Left lobe of liver (tissue), 2 donors: ENCODE measurements around the gene TNIP1. TPM values are rescaled to one million over a fixed set of nuclear protein-coding genes. Genes with fewer than 3 reads are reported as not detected.
A peak's percentile ranks its signal among the peaks of the same experiment; 100 is the strongest.

Experiments used
- ATAC-seq: fragments of 200-7000 bp; cut with Tn5 transposase; one replicate; pipeline ENCODE4 v1.9.1; 2020; ENCODE audit warnings: mild to moderate bottlenecking, moderate library complexity
- DNase-seq: peaks from one replicate; pipeline ENCODE4 v3.0.0-alpha.2; 2020; ENCODE audit warnings: low spot score
- total RNA-seq: library from RNA; stranded (reverse); gene quantifications from one replicate; pipeline ENCODE4 v1.2.1, GENCODE V29; 2021
- donor health status: DM: no; HTN: no; CAD: no; lungs with moderate emphysema.
- donor health status: DM: no; HTN: yes; CAD: no.

TNIP1 gene
- total RNA-seq, 1 donor from 2014 or later, result 74.5 TPM

DNA sequence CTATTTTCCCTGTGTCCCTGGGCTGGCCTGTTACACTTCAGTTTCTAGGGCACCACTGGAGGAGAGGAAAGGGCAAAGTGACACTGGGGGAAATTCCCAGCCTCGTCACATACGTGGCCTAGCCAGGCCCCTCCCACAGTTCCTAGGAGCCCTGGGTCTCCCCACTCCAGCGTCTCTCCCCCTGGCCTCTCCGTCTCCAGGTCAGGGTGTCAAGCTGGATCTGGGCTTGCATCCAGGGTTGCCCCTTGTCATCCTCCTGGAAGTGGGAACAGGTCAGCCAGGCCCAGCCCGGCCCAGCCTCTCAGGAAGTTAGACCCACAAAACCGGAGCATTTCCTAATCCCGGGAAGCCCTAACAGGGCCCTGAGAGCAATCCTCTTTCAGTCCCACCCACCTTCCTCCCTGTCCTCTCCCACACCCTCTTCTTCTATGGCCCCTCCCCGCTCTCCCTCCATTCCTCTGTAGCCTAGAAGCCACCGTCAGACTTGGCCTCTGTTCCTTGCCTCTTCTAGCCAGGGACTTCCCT is 4.7 kb upstream of the TNIP1 start:
- DNase-seq (no peak), ATAC-seq (peak; percentile 60)

DNA sequence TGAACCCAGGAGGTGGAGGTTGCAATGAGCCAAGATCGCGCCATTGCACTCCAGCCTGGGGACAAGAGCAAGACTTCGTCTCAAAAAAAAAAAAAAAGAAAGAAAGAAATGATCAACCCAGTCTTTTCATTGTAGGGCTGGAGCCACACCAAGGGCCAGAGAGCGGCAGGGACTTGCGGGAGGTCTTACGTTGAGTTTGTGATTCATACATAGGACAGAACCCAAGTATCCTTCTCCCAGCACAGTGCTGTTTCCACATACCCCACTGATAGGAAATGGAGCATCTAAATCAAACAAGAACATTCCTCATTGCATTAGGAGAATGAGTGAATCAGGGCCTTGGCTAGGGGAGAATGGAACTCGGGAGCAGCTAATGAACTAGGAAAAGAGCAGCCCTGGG is 3.5 kb upstream of the TNIP1 start:
- DNase-seq, result no peak
- ATAC-seq, result no peak

DNA sequence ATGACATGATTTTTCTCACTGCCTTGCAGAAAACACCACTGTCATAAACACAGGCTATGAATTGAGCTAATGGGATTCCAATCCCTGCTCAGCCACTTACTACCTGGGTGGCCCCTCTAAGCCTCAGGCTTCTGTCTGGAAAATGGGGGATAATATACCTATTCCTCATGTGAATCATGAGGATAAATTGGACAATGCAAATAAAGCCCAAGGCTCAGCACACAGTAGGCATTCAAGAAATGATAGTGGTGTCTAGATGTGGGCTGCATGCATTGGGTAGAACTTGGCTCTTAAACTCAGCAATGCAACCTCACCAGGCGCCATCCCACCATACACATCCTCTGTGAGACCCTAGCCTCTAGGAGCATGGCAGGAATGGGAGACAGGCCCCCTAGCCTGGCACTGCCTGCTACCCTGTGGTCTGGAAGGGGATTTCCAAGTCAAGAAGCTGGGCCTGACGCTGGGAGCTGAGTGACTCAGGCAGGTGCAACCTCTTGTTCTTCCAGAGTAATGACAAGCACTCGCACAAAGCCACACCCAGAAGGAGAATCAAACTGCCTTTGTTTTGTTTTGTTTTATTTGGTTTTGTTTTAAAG is 2.3 kb upstream of the TNIP1 start:
- no peak for ATAC-seq
- no peak for DNase-seq

DNA sequence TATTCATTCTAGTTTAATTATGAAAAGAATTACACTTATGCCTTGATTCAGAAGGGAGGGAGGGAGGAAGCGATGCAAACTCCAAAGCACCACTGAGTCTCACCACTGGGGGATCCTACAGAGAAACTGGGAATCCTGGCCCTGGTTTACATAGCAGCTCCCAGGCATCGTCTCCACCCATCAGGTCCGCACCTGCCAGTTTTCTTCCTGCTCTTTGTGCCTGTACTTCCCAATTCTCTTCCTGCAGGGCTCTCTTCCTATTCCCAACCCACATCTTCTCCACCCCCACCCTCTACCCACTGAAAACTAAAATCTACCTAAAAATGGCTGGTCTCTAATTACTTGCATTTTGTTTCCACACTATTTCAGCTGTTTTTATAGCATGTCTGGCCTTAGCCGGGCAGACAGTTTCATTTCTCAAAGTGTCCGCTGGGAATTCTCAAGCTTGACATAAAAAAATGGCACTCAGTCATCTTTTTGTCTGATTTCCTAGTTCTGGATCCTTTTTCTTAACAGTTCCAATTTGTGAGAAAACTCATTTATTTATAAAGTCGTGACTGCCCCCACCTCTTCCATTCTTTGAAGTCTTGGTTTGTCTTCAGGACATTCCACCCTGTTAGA is 1.6 kb upstream of the TNIP1 start:
- DNase-seq (no peak), ATAC-seq (no peak)

DNA sequence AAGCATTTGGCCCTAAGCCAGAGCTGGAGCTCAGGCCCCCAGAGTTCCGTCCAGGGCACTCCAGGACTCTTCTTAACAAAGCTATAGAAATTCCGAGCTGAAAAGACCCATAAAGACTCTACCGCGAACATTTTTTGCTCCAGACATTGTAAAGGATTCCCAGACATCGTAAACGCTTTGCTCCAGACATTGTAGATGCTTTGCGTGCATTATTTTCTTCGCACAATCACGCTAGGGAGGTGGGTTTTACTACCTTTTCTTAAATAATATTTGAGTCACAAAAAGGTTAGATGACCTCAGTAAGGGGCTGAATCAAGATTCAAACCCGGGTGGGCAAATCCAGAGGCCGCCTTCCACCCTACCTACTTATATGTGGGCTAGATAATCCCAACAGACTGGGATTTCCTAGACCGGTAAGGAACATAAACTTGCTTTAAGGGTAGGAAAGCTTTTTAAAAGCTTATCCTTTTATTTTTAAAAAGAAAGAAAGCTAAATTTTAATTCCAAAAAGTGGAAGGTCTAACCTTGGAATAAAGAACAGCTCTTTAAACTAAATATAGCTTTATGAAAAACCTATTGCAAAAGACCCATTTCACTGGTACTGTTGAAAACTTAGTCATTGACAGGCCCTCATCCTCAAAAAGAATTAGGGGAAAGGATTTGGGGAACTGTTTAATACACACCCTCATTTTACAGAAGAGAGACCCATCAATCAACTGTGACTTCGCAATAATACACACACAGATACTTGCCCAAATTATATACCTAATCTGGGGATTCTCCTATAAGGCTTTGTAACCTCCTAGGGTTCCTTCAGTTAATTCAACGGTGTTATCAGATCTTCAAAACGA is 822 bp upstream of the TNIP1 start:
- ATAC-seq (no peak), DNase-seq (no peak)

DNA sequence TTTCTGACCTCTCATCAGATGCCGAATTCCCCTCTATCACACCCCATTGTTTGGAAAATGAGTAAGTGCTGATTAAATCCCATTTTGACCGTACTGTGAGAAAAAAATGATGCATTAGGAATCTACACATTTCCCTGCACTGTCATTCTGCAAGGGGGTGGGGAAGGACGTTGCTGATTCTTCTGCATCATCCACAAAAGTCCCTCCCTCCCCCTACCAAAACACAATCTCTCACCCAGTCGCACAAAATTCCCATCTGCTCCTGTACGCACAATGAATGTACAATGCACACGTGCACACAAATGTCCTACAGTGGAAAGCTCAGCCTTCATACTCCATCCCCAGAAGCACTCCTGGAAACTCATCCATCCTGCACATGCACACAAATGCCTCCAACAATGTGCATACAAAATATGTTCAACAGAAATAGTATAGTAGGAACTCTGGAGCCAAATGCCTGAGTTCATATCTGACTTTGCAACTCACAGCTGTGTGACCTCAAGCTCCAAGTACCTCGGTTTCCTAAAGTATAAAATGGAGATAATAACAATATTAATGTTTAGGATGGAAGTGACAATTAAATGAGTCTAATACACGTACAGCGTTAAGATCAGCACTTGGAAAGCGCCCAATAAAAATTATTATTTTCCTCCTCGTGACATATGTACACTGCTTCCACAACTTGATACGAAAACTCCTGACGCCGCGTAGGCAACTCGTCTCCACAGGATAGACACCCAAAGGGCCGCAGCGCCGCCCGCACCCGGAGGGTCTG is 809 bp downstream of the TNIP1 start:
- DNase-seq, result no peak
- no peak for ATAC-seq

DNA sequence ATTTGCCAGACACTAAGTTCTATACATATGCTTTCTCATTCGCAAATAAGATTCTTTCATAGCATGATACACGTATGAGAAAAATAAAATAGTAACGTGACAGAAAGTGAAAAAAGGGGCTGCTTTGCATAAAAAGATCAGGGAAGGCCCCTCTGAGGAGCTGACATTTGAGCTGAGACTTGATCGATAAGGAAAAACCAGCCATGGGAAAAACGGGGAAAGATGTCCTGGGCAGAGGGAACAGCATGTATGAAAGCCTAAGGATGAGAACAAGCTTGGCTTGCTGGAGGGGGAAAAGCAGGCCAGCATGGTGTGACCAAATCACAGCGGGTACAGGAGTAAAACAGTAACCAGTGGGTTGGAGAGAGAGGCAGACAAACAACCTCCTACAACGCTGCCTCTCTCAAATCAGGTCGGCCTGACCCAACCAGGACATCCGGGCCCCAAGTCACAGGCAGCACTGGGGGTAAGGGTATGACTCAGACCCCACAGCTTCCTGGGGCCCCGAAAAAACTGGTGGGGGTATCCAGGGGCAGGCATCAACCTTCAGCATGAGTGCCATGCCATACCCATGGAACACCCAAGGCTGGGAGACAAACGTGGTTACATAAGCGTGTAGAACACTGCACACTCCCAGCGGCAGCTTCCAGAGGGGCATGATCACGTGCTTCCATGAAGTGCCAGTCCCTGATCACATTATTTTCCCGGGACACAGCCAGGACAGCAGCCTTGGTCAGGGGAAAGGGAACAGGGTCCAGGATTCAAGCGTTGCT is 2.2 kb downstream of the TNIP1 start:
- peak; percentile 56 for ATAC-seq
- peak; percentile 86 for DNase-seq

DNA sequence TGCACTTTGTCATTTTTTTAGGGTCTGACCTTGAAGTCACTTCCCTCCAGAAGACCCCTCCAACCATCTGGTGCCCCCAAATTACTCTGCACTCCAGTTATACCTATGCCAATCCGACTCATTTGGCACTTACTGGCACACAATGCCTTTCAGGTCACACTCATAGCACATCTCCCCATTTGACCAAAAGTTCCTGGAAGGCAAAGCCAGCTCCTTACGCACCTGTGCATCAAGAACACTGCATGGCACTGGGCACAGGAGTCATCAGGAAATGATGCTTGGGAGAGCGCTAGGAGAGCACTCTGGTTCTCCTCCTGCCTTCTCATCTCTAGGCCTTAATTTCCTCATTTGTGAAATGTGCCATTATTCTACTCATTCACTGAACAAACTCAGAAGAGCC is 2.9 kb downstream of the TNIP1 start:
- no peak for ATAC-seq
- DNase-seq, result no peak

DNA sequence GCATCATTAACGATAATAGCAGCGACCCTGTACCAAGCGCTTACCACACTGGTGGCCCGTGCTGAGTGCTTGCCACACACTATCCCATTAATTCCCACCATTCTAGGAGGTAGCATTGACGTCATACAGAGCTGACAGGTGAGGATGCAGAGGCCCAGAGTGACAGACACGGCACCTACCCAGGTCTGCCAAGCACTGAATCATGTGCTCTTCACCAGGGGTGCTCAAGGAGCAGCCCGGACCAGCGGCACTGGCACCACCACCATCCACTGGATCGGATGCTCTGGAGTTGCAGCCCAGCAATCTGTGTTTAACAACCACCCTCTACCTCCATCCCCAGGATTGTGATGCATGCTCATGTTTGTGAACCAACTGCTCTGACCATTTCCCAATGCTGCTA is 3.4 kb downstream of the TNIP1 start:
- ATAC-seq (no peak), DNase-seq (no peak)

DNA sequence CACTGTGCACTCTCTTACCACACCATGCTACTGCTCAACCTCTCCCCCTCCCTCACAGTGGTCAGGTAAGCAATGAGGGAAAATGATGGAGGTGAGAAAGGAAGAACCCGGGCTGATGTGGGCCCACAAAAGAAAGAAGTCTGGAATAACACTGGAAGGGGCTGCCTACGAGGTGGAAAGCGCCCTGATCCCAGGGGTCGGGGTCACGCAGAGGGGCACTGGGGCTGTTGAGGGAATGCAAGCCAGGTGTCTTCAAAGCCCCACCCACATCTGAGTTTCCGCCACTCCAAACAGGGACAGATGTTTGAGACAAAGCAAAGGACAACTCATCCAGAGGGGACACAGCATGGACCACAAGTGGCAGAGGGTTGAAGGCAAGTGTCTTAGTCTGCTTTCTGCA is 4.2 kb downstream of the TNIP1 start:
- DNase-seq, result no peak
- ATAC-seq, result no peak

DNA sequence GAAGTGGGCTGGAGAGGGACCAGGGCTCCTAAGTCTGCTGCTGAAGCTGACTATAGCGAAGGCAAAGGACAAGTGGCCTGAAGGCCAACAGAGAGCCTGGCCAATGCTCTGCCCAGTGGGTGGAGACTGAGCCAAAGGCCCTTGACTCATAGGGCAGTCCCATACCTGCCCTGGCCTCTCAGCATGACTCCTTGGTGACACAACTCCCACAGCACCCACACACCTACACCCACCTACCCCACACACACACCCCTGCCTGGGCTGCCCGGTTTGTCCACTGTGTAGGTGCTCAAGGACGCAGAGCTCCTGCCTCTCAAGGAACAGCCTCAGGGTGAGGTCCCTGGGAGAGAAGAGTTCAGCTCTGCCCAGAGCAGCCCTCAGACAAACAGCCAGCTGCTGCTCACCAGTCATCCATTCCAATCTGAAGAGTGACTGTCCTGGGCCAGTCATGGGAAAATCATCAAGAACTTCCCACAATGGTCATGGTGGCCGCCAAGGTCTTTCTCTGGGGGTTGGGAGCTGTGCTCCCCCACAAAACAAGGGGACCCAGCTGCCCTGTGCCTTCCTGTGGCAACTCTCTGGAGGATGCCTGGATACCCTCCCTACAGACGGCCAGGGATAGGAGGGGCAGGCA is 5.0 kb downstream of the TNIP1 start:
- DNase-seq (peak; percentile 85), ATAC-seq (peak; percentile 80)

DNA sequence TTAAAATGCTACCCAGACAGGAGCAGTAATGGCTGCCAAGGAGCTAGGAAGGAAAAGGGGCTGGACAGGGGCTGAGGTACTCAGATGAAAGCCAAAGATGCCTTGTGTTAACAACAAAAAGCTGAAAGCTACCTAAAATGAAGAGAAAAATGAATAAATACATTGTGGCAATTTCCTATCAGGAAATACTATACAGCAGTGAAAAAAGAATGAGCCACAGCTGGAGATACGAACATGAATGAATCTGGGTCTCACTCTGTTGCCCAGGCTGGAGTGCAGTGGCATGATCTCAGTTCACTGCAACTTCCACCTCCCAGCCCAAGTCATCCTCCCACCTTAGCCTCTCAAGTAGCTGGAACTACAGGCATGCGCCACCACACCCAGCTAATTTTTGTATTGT is 6.3 kb downstream of the TNIP1 start:
- DNase-seq (no peak), ATAC-seq (no peak)

DNA sequence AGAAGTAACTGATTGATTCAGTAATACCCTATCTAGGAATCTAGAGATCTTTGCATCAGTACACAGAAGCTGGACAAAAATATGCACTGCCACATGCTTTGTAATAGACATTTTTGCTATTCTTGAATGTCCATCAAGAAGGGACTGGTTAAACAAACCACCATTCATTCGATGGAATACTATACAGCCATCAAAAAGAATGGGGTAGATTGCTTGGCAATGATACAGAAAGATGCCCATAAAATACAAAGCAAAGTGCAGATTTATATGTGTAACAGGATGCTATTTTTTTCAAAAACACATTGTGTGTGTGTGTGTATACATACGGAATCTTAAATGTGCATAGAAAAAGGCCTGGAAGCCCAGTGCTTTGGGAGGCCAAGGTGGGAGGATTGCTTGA is 7.6 kb downstream of the TNIP1 start:
- ATAC-seq (no peak), DNase-seq (no peak)

DNA sequence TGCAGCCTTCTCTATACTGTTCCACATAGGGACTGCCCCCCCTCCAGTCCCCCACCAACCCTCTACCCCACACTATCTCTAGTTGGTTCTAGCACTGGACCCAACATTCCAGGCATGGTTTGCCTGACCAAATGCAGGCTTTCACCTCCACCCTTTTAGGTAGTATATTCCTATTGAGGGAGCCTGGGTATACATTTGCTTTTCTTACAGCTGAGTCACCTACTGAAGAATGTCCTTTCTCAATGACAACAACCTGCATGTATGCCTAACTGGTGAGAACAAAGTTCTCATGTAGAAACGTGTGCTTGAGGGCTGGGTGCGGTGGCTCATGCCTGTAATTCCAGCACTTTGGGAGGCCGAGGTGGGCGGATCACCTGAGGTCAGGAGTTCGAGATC is 8.2 kb downstream of the TNIP1 start:
- DNase-seq, result no peak
- no peak for ATAC-seq

DNA sequence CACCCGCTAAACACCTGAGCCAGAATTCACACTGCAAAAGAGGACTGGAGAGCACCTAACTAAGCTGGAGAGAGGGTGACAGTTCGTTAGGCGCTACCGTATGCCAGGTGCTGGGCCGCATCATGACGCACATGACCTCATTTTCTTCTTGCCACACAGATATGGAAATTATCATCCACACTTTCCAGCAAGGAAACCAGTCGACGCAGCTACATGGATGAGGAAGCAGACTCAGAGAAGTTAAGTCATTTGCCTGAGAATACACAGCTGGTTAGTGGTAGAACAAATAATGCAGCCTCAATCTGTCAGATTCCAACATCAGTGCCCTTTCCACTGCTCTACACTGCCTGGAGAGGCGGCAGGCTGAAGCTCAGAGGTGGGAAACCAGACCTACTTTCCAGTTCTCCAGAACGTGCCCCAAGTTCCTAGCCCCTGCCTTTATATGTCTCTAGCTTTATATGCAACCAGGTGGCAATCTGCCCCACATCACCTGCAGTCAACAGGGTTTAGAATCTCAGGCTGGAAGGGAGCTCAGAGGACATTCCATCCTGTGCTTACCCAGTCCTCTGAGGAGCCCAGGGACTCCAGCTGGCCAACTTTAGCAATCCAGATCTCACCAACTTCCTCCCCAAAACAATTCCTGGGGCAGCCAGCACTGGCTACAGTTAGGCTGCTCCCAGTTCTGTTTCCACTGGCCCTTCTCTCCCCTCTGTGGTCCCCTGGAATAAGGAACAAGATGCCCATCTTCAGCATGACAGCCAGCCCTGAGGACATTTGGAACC is 8.8 kb downstream of the TNIP1 start:
- ATAC-seq (no peak), DNase-seq (no peak)

DNA sequence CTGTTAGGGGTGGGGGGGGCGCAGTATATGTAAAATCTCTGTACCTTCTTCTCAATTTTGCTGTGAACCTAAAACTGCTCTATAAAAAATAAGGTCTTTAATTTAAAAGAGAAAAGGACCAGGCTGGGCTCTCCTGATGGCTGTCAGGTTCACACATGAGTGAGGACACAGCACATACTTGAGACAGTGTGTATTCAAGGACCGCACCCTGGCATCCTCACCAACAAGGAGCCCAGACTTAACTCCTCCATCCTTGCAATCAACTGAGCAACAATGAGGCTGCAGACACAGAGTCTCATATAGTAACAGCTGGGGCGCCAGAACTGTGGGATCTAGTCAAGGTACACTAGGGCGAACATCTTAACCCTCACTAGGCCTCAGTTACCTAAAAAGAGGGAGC is 9.8 kb downstream of the TNIP1 start:
- no peak for DNase-seq
- ATAC-seq, result no peak

DNA sequence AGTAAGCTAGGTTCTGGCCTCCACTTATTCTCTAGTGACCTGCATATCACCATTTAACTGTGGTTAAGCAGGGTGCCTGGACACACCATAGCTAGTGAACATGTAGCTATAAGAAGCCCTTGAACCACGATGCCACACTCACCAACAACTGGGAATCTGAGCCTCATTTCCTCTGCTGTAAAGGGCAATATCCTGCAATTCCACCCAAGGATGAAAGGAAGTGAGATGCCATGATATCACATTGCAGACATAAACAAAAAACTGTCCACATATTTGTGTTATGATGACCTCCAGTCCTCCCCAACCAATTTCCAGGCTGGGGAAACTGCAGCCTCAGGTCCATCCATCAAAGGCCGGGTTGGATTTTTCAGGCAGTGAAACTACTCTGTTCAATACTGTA is 10.4 kb downstream of the TNIP1 start:
- ATAC-seq, result no peak
- DNase-seq, result no peak

DNA sequence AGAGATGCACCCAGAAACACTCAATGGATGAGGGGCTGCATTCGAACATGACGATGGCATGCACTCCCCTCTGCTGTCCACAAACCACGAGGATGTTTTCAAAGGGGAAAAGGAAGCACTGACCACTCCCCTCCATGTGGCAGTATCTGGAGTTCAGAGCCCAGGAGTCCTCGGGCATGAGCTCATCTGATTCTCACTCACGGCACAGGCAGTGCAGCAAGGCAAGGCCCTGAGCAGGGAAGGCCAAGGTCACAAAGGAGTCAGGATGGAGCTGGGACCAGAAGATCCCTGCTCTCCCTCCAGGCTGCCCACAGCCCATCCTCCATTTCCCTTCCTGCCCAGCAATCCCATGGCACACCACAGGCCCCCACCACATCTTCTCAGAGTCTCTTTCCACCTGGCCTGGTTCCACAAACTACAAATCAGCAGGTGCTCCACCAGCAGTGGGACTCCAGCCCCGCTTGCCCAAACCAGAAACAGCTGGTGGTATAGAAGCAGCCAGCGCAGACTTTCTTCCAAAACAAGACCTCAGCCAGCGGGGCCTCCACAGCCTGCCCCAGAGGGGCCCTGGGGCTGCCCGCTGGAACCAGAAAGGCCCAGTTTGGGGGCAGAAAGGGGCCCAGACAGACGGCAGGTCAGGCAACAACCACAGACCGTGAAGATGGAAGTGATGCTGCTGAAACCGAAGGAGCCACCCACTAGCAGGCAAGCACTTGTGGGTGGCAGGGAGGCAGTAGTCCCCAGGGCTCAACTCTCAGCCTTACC is 12.2 kb downstream of the TNIP1 start:
- no peak for DNase-seq
- no peak for ATAC-seq
